ENCODE data around the gene TMEFF1.

TMEFF1 gene

DNA sequence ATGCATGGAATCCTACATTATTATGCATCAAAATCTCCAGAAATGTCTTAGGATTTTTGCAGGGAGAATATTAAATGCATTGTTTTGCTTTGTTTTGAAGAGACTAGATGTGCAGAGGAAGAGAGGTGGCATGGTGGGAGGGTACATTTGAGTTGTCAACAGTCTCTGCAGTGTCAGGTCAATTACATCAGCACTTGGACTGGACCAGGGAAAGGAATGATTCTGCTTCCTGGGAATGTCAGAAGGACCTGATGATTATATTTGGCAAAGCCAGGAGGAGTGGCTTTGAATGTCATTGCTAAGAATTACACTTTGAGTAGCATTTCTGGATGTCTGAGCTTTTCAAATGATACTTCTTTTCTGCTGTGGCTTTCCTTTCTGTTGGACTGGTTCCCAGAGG is 17.5 kb upstream of the TMEFF1 start (continued):
- TF ChIP-seq, protein P1, sequence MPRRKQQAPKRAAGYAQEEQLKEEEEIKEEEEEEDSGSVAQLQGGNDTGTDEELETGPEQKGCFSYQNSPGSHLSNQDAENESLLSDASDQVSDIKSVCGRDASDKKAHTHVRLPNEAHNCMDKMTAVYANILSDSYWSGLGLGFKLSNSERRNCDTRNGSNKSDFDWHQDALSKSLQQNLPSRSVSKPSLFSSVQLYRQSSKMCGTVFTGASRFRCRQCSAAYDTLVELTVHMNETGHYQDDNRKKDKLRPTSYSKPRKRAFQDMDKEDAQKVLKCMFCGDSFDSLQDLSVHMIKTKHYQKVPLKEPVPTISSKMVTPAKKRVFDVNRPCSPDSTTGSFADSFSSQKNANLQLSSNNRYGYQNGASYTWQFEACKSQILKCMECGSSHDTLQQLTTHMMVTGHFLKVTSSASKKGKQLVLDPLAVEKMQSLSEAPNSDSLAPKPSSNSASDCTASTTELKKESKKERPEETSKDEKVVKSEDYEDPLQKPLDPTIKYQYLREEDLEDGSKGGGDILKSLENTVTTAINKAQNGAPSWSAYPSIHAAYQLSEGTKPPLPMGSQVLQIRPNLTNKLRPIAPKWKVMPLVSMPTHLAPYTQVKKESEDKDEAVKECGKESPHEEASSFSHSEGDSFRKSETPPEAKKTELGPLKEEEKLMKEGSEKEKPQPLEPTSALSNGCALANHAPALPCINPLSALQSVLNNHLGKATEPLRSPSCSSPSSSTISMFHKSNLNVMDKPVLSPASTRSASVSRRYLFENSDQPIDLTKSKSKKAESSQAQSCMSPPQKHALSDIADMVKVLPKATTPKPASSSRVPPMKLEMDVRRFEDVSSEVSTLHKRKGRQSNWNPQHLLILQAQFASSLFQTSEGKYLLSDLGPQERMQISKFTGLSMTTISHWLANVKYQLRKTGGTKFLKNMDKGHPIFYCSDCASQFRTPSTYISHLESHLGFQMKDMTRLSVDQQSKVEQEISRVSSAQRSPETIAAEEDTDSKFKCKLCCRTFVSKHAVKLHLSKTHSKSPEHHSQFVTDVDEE (CRISPR knock-in tag; IDR thresholded peaks at IDR 0.05): no peak
- TF ChIP-seq ARNTL (CRISPR knock-in tag; IDR thresholded peaks at IDR 0.05; ENCODE audit: borderline replicate concordance, low read depth) (no peak), ZNF70 (CRISPR knock-in tag; IDR thresholded peaks at IDR 0.05) (no peak), BACH2 (CRISPR knock-in tag; IDR thresholded peaks at IDR 0.05; ENCODE audit: borderline replicate concordance) (no peak), ZC3H10 (CRISPR knock-in tag; IDR thresholded peaks at IDR 0.05) (no peak)

DNA sequence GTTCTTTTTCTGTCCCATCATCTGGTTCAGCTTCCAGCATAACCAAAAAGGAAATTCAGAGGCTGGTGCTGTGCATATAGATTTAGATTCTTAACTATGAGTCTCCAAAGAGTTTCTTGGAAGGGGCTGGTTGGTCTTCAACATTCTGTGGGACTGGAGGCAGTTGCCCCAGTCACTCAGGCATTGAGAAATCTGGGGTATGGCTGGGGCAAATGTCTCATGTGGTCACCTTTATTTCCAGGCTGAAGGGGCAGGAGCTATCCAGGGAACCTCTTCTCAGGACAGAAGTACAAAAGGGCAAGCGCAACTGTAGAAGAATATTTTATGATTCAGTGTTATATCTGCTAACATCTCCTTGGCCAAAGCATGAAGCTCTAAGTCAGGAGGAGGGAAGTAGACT is 15.4 kb upstream of the TMEFF1 start:
- TF ChIP-seq TOX (CRISPR knock-in tag; IDR thresholded peaks at IDR 0.05; ENCODE audit: borderline replicate concordance): no peak
- TF ChIP-seq, protein P1 (CRISPR knock-in tag; IDR thresholded peaks at IDR 0.05): no peak
- no peak for ATAC-seq

DNA sequence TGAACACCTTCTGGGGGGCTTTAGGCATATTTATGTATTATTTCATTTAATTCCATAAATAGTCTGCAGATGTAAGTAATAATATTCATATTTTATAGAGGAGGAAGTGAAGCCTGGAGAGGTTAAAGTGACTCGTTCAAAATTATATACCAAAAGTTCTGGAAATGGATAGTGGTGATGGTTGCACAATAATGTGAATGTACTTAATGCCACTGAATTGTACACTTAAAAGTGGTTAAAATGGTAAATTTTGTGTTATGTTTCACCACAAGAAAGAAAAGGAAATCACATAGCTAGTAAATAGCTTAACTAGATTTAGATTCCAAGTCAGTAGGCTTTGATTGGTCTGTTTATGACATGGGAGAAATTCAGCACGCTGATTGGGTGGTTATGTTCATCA is 13.0 kb upstream of the TMEFF1 start:
- no peak for ATAC-seq
- TF ChIP-seq, protein P2, sequence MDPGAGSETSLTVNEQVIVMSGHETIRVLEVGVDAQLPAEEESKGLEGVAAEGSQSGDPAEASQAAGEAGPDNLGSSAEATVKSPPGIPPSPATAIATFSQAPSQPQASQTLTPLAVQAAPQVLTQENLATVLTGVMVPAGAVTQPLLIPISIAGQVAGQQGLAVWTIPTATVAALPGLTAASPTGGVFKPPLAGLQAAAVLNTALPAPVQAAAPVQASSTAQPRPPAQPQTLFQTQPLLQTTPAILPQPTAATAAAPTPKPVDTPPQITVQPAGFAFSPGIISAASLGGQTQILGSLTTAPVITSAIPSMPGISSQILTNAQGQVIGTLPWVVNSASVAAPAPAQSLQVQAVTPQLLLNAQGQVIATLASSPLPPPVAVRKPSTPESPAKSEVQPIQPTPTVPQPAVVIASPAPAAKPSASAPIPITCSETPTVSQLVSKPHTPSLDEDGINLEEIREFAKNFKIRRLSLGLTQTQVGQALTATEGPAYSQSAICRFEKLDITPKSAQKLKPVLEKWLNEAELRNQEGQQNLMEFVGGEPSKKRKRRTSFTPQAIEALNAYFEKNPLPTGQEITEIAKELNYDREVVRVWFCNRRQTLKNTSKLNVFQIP (CRISPR knock-in tag; IDR thresholded peaks at IDR 0.05; ENCODE audit: borderline replicate concordance, low read depth): no peak
- TF ChIP-seq OSR1 (CRISPR knock-in tag; IDR thresholded peaks at IDR 0.05): no peak
- TF ChIP-seq, protein P3, sequence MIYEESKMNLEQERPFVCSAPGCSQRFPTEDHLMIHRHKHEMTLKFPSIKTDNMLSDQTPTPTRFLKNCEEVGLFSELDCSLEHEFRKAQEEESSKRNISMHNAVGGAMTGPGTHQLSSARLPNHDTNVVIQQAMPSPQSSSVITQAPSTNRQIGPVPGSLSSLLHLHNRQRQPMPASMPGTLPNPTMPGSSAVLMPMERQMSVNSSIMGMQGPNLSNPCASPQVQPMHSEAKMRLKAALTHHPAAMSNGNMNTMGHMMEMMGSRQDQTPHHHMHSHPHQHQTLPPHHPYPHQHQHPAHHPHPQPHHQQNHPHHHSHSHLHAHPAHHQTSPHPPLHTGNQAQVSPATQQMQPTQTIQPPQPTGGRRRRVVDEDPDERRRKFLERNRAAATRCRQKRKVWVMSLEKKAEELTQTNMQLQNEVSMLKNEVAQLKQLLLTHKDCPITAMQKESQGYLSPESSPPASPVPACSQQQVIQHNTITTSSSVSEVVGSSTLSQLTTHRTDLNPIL (CRISPR knock-in tag; IDR thresholded peaks at IDR 0.05; ENCODE audit: low read depth): no peak
- TF ChIP-seq TCF4 (CRISPR knock-in tag; IDR thresholded peaks at IDR 0.05; ENCODE audit: borderline replicate concordance): no peak
- TF ChIP-seq CSDC2 (CRISPR knock-in tag; IDR thresholded peaks at IDR 0.05): no peak

DNA sequence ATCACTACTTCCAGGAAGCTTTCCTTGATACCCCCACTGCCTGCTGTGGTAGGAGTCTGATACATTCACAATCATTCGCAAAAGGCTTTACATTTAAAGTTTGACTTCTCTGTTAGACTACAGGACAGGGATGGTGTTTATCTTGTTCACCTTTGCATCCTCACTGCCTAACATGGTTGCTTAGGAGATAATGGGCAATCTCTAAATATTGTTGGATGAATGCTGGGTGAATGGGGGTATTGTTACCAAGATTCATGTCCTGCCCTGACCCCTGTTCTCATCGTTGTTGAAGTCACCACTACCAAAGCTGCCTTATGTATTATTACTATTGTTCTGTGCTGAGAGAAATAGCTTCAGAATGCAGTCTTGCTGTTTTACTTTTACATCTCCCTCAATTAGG is 7.7 kb upstream of the TMEFF1 start:
- ATAC-seq: no peak
- no peak for TF ChIP-seq ARNTL (CRISPR knock-in tag; IDR thresholded peaks at IDR 0.05; ENCODE audit: borderline replicate concordance, low read depth)
- TF ChIP-seq, protein P4, sequence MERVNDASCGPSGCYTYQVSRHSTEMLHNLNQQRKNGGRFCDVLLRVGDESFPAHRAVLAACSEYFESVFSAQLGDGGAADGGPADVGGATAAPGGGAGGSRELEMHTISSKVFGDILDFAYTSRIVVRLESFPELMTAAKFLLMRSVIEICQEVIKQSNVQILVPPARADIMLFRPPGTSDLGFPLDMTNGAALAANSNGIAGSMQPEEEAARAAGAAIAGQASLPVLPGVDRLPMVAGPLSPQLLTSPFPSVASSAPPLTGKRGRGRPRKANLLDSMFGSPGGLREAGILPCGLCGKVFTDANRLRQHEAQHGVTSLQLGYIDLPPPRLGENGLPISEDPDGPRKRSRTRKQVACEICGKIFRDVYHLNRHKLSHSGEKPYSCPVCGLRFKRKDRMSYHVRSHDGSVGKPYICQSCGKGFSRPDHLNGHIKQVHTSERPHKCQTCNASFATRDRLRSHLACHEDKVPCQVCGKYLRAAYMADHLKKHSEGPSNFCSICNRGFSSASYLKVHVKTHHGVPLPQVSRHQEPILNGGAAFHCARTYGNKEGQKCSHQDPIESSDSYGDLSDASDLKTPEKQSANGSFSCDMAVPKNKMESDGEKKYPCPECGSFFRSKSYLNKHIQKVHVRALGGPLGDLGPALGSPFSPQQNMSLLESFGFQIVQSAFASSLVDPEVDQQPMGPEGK (CRISPR knock-in tag; IDR thresholded peaks at IDR 0.05; ENCODE audit: borderline replicate concordance): no peak
- TF ChIP-seq GLIS3 (CRISPR knock-in tag; IDR thresholded peaks at IDR 0.05): no peak
- no peak for TF ChIP-seq TCF4 (CRISPR knock-in tag; IDR thresholded peaks at IDR 0.05; ENCODE audit: borderline replicate concordance)
- no peak for TF ChIP-seq PPARA (CRISPR knock-in tag; IDR thresholded peaks at IDR 0.05; ENCODE audit: borderline replicate concordance)
- TF ChIP-seq RARB (CRISPR knock-in tag; IDR thresholded peaks at IDR 0.05): no peak
- TF ChIP-seq ZFP3 (CRISPR knock-in tag; IDR thresholded peaks at IDR 0.05): no peak
- TF ChIP-seq TOX (CRISPR knock-in tag; IDR thresholded peaks at IDR 0.05; ENCODE audit: borderline replicate concordance): no peak
- no peak for TF ChIP-seq ZFP30 (CRISPR knock-in tag; IDR thresholded peaks at IDR 0.05)
- TF ChIP-seq ZNF565 (CRISPR knock-in tag; conservative IDR thresholded peaks at IDR 0.05; ENCODE audit: low read depth): no peak
- no peak for TF ChIP-seq BACH2 (CRISPR knock-in tag; IDR thresholded peaks at IDR 0.05; ENCODE audit: borderline replicate concordance)
- TF ChIP-seq ZNF70 (CRISPR knock-in tag; IDR thresholded peaks at IDR 0.05): no peak
- TF ChIP-seq, protein P2 (CRISPR knock-in tag; IDR thresholded peaks at IDR 0.05; ENCODE audit: borderline replicate concordance, low read depth): no peak
- TF ChIP-seq ISL1 (CRISPR knock-in tag; IDR thresholded peaks at IDR 0.05): no peak
- TF ChIP-seq ZC3H10 (CRISPR knock-in tag; IDR thresholded peaks at IDR 0.05): no peak
- no peak for TF ChIP-seq OSR1 (CRISPR knock-in tag; IDR thresholded peaks at IDR 0.05)
- TF ChIP-seq SNAI2 (CRISPR knock-in tag; IDR thresholded peaks at IDR 0.05): no peak
- no peak for TF ChIP-seq CSDC2 (CRISPR knock-in tag; IDR thresholded peaks at IDR 0.05)

All from SK-N-SH treated with all-trans-retinoic acid at 6 μM for 48 hours (cell line).